UCSD-AML1 (cell line): ENCODE data around the gene ANGPTL8.
A peak's percentile ranks its signal among the peaks of the same experiment; 100 is the strongest.

Source experiments
- DNase-seq: peaks from one replicate; lab custom pipeline; 2025; ENCODE audit not compliant: unreplicated experiment; lab: John Stamatoyannopoulos, UW

The ANGPTL8 gene

DNA sequence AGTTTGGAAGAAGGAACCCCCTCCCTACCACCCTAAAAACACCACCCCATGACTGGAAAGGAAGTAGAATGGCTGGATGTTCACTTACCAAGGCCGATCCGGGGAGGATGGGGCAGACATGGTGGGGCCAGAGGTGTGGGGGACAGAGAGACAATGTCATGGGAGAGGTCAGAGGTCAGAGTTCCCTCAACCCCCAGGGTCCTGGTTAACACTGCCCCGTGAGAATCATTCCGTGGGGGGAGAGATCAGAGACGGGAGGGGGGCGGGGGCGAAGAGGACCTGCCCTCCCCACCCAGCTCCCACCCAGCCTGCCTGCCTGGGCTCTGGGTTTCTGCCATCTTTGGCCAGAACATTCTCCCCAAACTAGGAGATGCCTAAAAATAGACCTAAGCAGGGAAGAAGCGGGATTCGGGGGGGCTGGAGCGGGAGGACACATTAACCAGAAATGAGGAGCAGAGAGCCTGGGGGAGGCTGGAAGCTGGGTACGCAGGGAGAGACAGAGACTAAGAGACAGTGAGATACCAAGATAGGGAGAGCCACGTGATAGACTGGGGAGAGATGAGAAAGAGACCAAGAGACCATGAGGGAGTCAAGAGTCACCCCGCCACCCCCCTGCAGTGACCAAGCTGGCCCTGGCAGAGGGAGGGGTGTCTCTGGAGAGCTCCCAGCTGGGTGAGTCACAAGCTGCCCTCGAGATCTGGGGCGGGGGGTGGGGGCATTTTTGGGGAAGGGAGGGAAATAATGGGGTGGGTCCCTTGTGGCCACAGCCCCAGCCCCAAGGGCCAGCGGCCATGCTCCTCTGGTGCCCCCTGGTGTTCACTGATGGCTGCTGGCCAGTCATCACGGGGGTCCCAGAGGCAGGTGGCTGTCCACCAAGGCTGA, 36.0 kb upstream of the ANGPTL8 start:
- DNase-seq = peak; percentile 56

DNA sequence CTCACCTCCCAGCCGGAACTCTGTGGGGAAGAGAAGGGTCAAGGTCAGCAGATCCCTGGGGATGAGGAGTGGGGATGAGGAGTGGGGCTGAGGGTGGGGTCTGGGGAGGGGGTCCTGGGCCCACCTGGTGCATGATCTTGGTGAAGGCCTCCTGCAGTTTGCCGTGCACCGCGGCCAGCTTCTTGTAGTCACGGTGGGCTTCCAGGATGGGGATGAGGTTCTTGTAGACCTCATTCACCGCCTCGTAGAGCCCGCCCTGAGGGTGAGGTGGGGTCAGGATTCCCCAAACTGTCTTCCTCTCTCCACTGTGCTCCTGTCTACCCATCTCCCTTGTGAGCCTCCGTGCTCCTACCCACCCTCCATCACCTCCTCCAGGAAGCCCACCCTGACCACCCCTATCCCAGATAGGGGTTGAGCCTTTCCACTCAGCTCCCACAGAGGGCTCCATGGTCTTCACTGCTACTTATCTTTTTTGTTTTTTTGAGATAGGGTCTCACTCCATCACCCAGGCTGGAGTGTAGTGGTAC, 35.3 kb upstream of the ANGPTL8 start:
- DNase-seq = no peak

DNA sequence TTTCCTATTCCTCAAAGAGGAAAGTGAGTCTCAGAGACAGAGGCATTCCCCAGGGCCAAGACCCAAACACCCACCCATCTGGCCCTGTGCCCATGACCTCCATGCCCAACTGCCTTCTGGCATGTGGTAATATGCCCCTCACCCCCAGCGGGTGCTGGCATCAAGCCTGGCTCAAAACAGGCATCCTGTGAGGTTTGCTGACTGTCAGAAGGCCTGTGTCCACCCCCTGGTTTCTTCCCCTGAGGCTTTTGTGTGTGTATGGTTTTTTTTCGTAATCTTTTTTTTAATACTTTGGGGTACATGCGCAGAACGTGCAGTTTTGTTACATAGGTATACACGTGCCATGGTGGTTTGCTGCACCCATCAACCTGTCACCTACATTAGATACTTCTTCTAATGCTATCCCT, 34.5 kb upstream of the ANGPTL8 start:
- no peak for DNase-seq

DNA sequence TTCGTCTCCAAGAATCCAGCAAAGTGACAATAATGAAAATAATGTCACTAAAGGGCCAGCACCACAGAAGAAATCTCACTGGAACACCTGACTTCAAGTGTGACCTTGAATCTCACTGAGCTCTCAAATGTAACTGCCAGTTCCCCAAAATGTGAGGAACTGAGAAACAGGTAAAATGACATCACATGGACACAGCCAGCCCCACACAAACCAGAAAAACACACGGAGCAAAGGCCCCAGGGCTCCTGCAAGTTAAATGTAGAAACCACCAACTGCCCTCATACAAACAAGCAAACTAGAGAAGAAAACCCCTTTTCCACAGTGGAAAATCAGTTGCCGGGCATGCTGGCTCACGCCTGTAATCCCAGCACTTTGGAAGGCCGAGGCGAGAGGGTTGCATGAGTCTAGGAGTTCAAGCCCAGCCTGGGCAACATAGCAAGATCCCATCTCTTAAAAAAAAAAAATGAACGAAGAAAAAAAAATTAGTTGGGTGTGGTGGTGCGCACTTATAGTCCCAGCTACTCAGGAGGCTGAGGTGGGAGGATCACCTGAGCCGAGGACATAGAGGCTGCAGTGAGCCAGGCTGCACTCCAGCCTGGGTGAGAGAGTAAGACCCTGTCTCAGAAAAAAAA, 33.4 kb upstream of the ANGPTL8 start:
- DNase-seq = no peak

GRCh38 chr19:11208561-11209471, 30.6 kb upstream of the ANGPTL8 start:
- DNase-seq = no peak

DNA sequence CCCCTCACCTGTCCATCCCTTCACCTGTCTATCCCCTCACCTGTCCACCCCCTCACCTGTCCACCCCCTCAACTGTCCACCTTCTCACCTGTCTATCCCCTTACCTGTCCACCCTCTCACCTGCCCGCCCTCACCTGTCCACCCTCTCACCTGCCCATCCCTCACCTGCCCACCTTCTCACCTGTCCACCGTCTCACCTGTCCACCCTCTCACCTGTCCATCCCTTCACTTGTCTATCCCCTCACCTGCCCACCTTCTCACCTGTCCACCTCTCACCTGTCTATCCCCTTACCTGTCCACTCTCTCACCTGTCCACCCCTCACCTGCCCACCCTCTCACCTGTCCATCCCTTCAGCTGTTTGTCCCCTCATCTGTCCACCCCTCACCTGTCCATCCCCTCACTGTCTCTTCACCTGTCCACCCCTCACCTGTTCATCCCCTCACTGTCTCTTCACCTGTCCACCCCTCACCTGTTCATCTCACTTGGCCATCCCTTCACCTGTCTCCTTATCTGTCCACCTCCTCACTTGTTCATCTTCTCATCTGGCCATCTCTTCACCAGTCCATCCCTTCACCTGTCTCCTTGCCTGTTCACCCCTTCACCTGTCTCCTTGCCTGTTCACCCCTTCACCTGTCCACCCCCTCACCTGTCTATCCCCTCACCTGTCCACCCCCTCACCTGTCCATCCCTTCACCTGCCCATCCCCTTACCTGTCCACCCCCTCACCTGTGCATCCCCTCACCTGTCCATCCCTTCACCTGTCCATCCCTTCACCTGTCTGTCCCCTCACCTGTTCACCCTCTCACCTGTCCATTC, 29.4 kb upstream of the ANGPTL8 start:
- DNase-seq = no peak

- no peak for DNase-seq
These were observed 28.8 kb upstream of the ANGPTL8 start for GRCh38 chr19:11210656-11210928.

- no peak for DNase-seq
These were observed 25.0 kb upstream of the ANGPTL8 start for GRCh38 chr19:11214387-11214786.

DNA sequence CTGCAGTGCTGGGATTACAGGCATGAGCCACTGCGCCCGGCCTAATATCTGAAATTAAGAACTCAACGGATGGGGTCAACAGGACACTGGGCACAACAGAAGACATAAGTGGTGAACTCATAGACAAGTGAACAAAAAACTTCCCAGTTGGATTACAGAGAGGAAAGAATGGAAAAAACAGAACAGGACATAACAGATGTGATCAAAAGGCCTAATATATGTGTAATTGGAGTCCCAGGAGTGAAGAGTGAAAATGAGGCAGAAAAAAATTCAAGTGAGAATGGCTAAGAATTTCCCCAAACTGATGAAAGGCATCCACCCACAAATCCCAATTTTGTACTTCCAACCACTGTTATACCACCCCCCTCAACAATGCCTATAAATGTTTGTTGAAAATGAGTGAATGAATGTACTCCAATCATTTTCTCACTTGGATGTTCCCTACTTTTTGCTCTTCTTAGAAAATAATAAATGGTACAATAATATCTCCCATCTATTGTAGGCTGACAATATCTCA, 18.3 kb upstream of the ANGPTL8 start:
- DNase-seq = no peak

- DNase-seq = no peak
These were observed 16.2 kb upstream of the ANGPTL8 start for GRCh38 chr19:11223200-11223599.

DNA sequence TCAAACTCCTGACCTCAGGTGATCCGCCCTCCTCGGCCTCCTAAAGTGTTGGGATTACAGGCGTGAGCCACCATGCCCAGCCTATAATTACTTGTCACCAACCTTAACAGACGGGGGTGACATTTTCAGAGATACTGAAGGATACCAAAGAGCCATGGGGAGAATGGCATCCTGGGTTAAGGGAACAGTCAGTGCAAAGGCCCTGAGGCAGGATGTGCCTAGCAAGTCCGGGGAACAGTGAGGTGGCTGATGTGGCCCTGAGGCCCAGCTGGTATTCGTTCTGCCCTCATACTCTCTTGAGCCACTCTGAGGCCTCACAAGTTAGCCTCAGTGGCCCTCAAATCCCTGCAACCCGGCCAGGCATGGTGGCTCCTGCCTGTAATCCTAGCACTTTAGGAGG, 15.0 kb upstream of the ANGPTL8 start:
- no peak for DNase-seq

DNA sequence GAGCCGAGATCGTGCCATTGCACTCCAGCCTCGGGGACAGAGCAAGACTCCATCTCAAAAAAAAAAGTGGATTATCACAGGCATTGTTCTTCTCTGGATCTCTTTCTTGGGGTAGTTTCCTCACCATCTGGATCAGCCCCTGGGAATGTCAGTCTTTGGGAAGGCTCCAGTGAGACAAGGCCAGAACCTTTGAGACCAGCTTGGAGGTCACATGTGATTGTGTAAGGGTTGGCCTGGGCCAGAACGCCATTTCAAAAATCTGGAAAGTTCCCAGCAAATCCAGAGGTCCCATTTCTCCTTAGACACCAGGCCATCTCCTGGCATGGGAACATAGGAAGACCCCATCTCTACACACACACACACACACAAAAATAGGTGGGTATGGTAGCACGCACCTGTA, 14.2 kb upstream of the ANGPTL8 start:
- DNase-seq = no peak

DNA sequence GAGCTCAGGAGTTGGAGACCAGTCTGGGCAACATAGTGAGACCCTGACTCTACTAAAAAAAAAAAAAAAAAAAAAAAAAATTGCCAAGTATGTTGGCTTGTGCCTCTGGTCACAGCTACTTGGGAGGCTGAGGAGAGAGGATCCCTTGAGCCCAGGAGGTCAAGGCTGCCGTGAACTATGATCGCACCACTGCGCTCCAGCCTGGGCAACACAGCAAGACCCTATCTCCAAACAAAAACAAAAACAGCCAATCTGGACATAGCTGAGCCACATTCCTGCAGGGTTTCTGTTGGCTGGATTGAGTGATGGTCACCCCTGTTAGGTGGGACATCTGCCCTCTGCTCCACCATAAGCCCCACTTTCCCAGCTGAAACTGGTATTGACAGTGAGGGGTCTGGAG, 13.6 kb upstream of the ANGPTL8 start:
- no peak for DNase-seq

GRCh38 chr19:11226716-11227166, 12.7 kb upstream of the ANGPTL8 start:
- no peak for DNase-seq

DNA sequence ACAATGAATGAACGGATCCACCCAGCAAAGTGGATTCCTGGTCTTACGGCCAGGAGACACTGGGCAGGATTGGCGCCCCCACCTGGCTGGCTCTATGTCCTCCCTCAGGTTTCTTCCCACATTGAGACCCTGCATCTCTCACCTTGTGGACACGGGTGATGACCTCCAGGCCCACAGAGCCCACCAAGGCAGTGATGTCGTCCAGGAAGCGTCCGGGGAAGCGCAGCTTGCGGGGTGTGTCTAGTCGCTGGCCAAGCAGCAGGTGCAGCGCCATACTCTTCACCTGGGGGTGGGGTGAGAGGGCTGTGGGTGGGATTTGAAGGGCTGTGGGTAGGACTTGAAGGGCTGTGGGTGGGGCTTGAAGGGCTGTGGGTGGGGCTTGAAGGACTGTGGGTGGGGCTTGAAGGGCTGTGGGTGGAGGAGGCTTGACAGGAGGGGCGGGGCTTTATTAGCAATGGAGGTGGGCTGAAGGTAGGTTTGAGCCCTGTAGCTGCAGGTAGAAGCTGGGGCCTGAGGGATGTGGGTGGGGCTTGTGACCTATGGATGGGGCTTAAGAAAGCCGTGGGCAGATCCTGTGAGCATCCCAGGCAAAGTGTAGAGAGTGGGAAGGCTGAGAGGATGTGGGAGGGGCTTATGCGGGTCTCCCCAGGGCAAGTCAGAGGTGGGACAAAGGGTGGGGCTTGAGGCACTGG, 12.1 kb upstream of the ANGPTL8 start:
- DNase-seq = no peak

- no peak for DNase-seq
These were observed 8.6 kb upstream of the ANGPTL8 start for GRCh38 chr19:11230621-11231386.

- DNase-seq = no peak
These were observed 6.9 kb upstream of the ANGPTL8 start for GRCh38 chr19:11232555-11232954.

GRCh38 chr19:11233073-11233472, 6.3 kb upstream of the ANGPTL8 start:
- no peak for DNase-seq

DNA sequence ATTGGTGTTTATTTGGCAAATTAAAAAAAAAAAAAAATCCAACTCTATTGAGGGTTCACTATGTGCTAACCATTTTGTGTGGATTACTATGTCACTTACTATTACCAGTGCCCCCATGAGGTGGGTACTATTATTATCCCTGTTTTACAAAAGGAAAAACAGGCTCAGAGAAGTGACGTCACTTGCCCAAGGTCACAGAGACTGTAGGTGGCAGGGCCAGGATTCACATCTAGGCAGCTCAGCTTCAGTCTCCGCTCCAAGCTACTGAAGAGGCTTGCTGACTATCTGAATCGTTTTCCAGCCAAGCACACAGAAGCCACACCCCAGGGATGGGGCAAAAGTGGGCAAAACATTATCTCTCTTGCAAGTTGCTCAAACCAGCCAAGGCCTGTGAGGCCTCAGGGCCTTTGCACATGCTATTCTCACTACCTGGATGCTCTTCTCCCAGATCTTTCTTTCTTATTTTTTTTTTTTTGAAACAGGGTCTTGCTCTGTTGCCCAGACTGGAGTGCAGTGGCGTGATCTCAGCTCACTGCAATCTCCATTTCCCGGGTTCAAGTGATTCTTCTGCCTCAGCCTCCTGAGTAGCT, 4.8 kb upstream of the ANGPTL8 start:
- no peak for DNase-seq
